Measurements from ENCODE around the gene CPA3.
A peak's percentile ranks its signal among the peaks of the same experiment; 100 is the strongest.

Gene CPA3

GRCh38 chr3:148865049-148865448 lies at the start of gene CPA3:
Gene CPA3, plus strand, starts transcription at chr3:148865296. Its CDS starts 12 bp downstream, at chr3:148865308.
- no peak for DNase-seq

GRCh38 chr3:148815316-148816110 lies 49.6 kb upstream of the CPA3 start:
- no peak for DNase-seq

GRCh38 chr3:148816427-148816826 lies 48.7 kb upstream of the CPA3 start:
- no peak for DNase-seq

- DNase-seq = no peak
These were observed 48.0 kb upstream of the CPA3 start for GRCh38 chr3:148816981-148817525.

GRCh38 chr3:148820361-148821245 lies 44.5 kb upstream of the CPA3 start:
- DNase-seq = no peak

GRCh38 chr3:148823026-148823425 lies 42.1 kb upstream of the CPA3 start:
- DNase-seq = no peak

- DNase-seq = no peak
These were observed 39.6 kb upstream of the CPA3 start for GRCh38 chr3:148825476-148825875.

GRCh38 chr3:148827585-148827984 lies 37.5 kb upstream of the CPA3 start, which contains the start of gene CPB1:
Gene CPB1, plus strand, starts transcription at chr3:148827811. Its CDS starts 13 bp downstream, at chr3:148827824.
- DNase-seq = no peak

GRCh38 chr3:148828136-148828690 lies 36.9 kb upstream of the CPA3 start:
- DNase-seq = no peak

- no peak for DNase-seq
These were observed 35.2 kb upstream of the CPA3 start for GRCh38 chr3:148829926-148830325.

- no peak for DNase-seq
These were observed 31.9 kb upstream of the CPA3 start for GRCh38 chr3:148833223-148833622.

- no peak for DNase-seq
These were observed 25.3 kb upstream of the CPA3 start for GRCh38 chr3:148839805-148840204.

- DNase-seq = no peak
These were observed 24.6 kb upstream of the CPA3 start for GRCh38 chr3:148840451-148840850.

- no peak for DNase-seq
These were observed 19.2 kb upstream of the CPA3 start for GRCh38 chr3:148845756-148846395.

- DNase-seq = no peak
These were observed 17.7 kb upstream of the CPA3 start for GRCh38 chr3:148847351-148847750.

GRCh38 chr3:148848410-148848809 lies 16.7 kb upstream of the CPA3 start:
- DNase-seq = no peak

GRCh38 chr3:148852271-148852992 lies 12.7 kb upstream of the CPA3 start:
- no peak for DNase-seq

- no peak for DNase-seq
These were observed 12.0 kb upstream of the CPA3 start for GRCh38 chr3:148853076-148853475.

- DNase-seq = no peak
These were observed 11.0 kb upstream of the CPA3 start for GRCh38 chr3:148854061-148854460.

GRCh38 chr3:148856384-148856783 lies 8.7 kb upstream of the CPA3 start:
- no peak for DNase-seq

- DNase-seq = no peak
These were observed 7.8 kb upstream of the CPA3 start for GRCh38 chr3:148857316-148857715.

- DNase-seq = peak in 1 of 2 donors; percentile 34
These were observed 3.7 kb upstream of the CPA3 start for GRCh38 chr3:148861277-148861869.
